HCT116 (cell line): Measurements from ENCODE around the gene TBXA2R.

Source experiments
- ATF3 ChIP-seq: IDR thresholded peaks from 2 replicates; pipeline ENCODE4 v1.6.1; 2012
- CEBPB ChIP-seq: IDR thresholded peaks from 2 replicates; pipeline ENCODE4 v1.6.1; 2012; ENCODE audit warnings: low read depth
- CTCF ChIP-seq, 3 experiments: fragments of 200-600 bp in 1 of 3; sonication (generic) in 1 of 3; IDR thresholded peaks in 2 of 3; conservative IDR thresholded peaks in 1 of 3; 2 replicates each; pipeline ENCODE4 v1.5.1; 2012 to 2017; ENCODE audit warnings: low read depth in 2 of 3, low read length in 2 of 3, antibody characterized with exemption in 1 of 3, borderline replicate concordance in 1 of 3, control low read depth in 1 of 3, mild to moderate bottlenecking in 1 of 3, mixed read lengths in 1 of 3, mixed run types in 1 of 3, moderate library complexity in 1 of 3; ENCODE audit not compliant: insufficient read depth in 1 of 3
- EZH2 ChIP-seq: fragments of 200-600 bp; sonication (generic); IDR thresholded peaks from 2 replicates; pipeline ENCODE4 v1.6.1; 2017; ENCODE audit warnings: antibody characterized with exemption, mixed run types
- YY1 ChIP-seq: IDR thresholded peaks from 2 replicates; pipeline ENCODE4 v1.6.1; 2011; ENCODE audit warnings: low read length, low read depth, moderate library complexity, mild to moderate bottlenecking; ENCODE audit not compliant: insufficient replicate concordance; ENCODE audit errors: extremely low read depth
- ZBTB33 ChIP-seq: IDR thresholded peaks from 2 replicates; pipeline ENCODE4 v1.6.1; 2011; ENCODE audit warnings: mild to moderate bottlenecking, low read length, moderate library complexity; ENCODE audit not compliant: insufficient replicate concordance; ENCODE audit errors: extremely low read depth
- ZNF274 ChIP-seq: fragments of 200-500 bp; sonication (Bioruptor generic); IDR thresholded peaks from 2 replicates; pipeline ENCODE4 v1.6.1; 2014; ENCODE audit warnings: mild to moderate bottlenecking, low read depth, low read length, inconsistent platforms

- TF ChIP-seq CTCF (IDR thresholded peaks at IDR 0.05 in 2 of 3, conservative IDR thresholded peaks at IDR 0.05 in 1 of 3; ENCODE audit: borderline replicate concordance in 1 of 3, insufficient read depth in 1 of 3, low read depth in 2 of 3, low read length in 2 of 3) (no peak), ATF3 (no peak), YY1 (no peak), CEBPB (no peak), EZH2 (no peak), ZNF274 (no peak), ZBTB33 (no peak)
These were observed 37.1 kb upstream of the TBXA2R start for GRCh38 chr19:3643674-3644313.
